ENCODE results near the gene ATAD2B. TPM values are rescaled to one million over a fixed set of nuclear protein-coding genes. Genes with fewer than 3 reads are reported as not detected.

Gene ATAD2B
- polyA plus RNA-seq, 1 experiment = 6.0 TPM

- POLR2A ChIA-PET = no interaction called here
- no peaks in the 10 kb centered on the region; the same call in 1 of the 2 replicates for H3K9me3 ChIP-seq (ENCODE audit: control insufficient read depth, insufficient read depth, low read length)
- H3K27ac ChIP-seq (ENCODE audit: low read depth, low read length) = no peak overlapping the region
- CTCF ChIA-PET = interaction anchor here (0.6 to 2.3 kb wide), 2 partner anchors 16 to 420 kb away, joined by 4 to 8 read pairs; no protein-coding TSS in a partner anchor
- DNase-seq (ENCODE audit: low read depth, low spot score) = no peak
- no peak overlapping the region for H3K4me3 ChIP-seq (ENCODE audit: low read depth, low read length)
- H3K27me3 ChIP-seq (ENCODE audit: control insufficient read depth, insufficient read depth, low read length) = no peaks in the 10 kb centered on the region
- TF ChIP-seq CTCF (IDR thresholded peaks at IDR 0.05; ENCODE audit: low read depth, low read length) = no peak
Observed at GRCh38 chr2:23839919-23840578, 86.9 kb downstream of the ATAD2B start.

GRCh38 chr2:23838996-23839395, 87.9 kb downstream of the ATAD2B start:
- H3K9me3 ChIP-seq (ENCODE audit: control insufficient read depth, insufficient read depth, low read length) = no peaks in the 10 kb centered on the region; the same call in 1 of the 2 replicates
- DNase-seq (ENCODE audit: low read depth, low spot score) = no peak
- no peak overlapping the region for H3K27ac ChIP-seq (ENCODE audit: low read depth, low read length)
- H3K27me3 ChIP-seq (ENCODE audit: control insufficient read depth, insufficient read depth, low read length) = no peaks in the 10 kb centered on the region
- no peak for TF ChIP-seq CTCF (IDR thresholded peaks at IDR 0.05; ENCODE audit: low read depth, low read length)
- ChIA-PET CTCF (interaction anchor here (2.3 kb wide), 1 partner anchor 15 kb away, joined by 8 read pairs; no protein-coding TSS in a partner anchor), POLR2A (no interaction called here)
- no peak overlapping the region for H3K4me3 ChIP-seq (ENCODE audit: low read depth, low read length)

GRCh38 chr2:23838581-23838980, 88.3 kb downstream of the ATAD2B start:
- Histone ChIP-seq H3K4me3 (ENCODE audit: low read depth, low read length) (no peak overlapping the region), H3K27ac (ENCODE audit: low read depth, low read length) (no peak overlapping the region), H3K9me3 (ENCODE audit: control insufficient read depth, insufficient read depth, low read length) (no peaks in the 10 kb centered on the region; the same call in 1 of the 2 replicates), H3K27me3 (ENCODE audit: control insufficient read depth, insufficient read depth, low read length) (no peaks in the 10 kb centered on the region)
- ChIA-PET POLR2A (no interaction called here), CTCF (interaction anchor here (2.3 kb wide), 1 partner anchor 14 kb away, joined by 8 read pairs; no protein-coding TSS in a partner anchor)
- TF ChIP-seq CTCF (IDR thresholded peaks at IDR 0.05; ENCODE audit: low read depth, low read length) = no peak
- DNase-seq (ENCODE audit: low read depth, low spot score) = no peak

- no peak overlapping the region for H3K27ac ChIP-seq (ENCODE audit: low read depth, low read length)
- no peaks in the 10 kb centered on the region for H3K27me3 ChIP-seq (ENCODE audit: control insufficient read depth, insufficient read depth, low read length)
- POLR2A ChIA-PET = no interaction called here
- H3K9me3 ChIP-seq (ENCODE audit: control insufficient read depth, insufficient read depth, low read length) = no peaks in the 10 kb centered on the region; the same call in 1 of the 2 replicates
- DNase-seq (ENCODE audit: low read depth, low spot score) = no peak
- CTCF ChIA-PET = interaction anchor here (0.7 kb wide), 1 partner anchor 14 kb away, joined by 3 read pairs; no protein-coding TSS in a partner anchor
- no peak for TF ChIP-seq CTCF (IDR thresholded peaks at IDR 0.05; ENCODE audit: low read depth, low read length)
- H3K4me3 ChIP-seq (ENCODE audit: low read depth, low read length) = no peak overlapping the region
Observed at GRCh38 chr2:23837871-23838270, 89.1 kb downstream of the ATAD2B start.

GRCh38 chr2:23836971-23837565, 89.9 kb downstream of the ATAD2B start:
- no peaks in the 10 kb centered on the region for H3K27me3 ChIP-seq (ENCODE audit: control insufficient read depth, insufficient read depth, low read length)
- no peaks in the 10 kb centered on the region; the same call in 1 of the 2 replicates for H3K9me3 ChIP-seq (ENCODE audit: control insufficient read depth, insufficient read depth, low read length)
- CTCF ChIA-PET = interaction anchor here (2.3 kb wide), 1 partner anchor 13 kb away, joined by 10 read pairs; no protein-coding TSS in a partner anchor
- POLR2A ChIA-PET = interaction anchor here (0.6 kb wide), 1 partner anchor 178 kb away, joined by 3 read pairs; no protein-coding TSS in a partner anchor
- no peak for TF ChIP-seq CTCF (IDR thresholded peaks at IDR 0.05; ENCODE audit: low read depth, low read length)
- no peak overlapping the region for H3K4me3 ChIP-seq (ENCODE audit: low read depth, low read length)
- no peak for DNase-seq (ENCODE audit: low read depth, low spot score)
- H3K27ac ChIP-seq (ENCODE audit: low read depth, low read length) = no peak overlapping the region
